GM10248 (cell line): ENCODE measurements around the gene PDCL2.

Experiments used
- CTCF ChIA-PET: fragments of 300-600 bp; sonication (Branson Sonifier 250); formaldehyde crosslinking; extraction: SDS; loops from one replicate; lab custom pipeline; 2021; ENCODE audit warnings: antibody characterized with exemption; lab: Yijun Ruan, JAX
- POLR2A ChIA-PET: fragments of 350-650 bp; sonication (Branson Sonifier 250); formaldehyde crosslinking; extraction: SDS; loops from one replicate; lab custom pipeline; 2020; ENCODE audit warnings: antibody characterized with exemption; lab: Yijun Ruan, JAX
- DNase-seq: peaks from one replicate; pipeline ENCODE4 v3.0.0; 2012; ENCODE audit errors: extremely low spot score
- TF ChIP-seq, protein P1 (sequence below): IDR thresholded peaks from 2 replicates; pipeline ENCODE4 v1.5.1; 2012; ENCODE audit warnings: mild to moderate bottlenecking, low read depth; ENCODE audit errors: extremely low read depth, missing control alignments, control extremely low read depth

Gene PDCL2

DNA sequence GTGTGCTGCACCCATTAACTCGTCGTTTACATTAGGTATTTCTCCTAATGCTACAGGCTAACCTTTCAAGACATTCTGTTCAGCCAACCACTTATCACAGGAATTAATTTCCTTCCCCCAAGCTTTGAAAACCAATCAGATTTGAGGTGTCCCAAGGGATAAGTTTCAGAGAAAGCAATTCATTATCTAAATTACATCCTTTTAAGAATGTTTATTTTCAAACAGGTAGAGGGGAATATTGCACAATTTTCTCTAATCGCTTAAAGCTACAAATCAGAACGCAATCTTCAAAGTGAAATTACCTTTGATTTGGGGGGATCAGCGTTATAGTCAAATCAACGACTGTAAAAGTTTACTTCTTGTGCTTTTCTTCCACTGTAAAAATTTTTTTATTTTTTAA is 46.9 kb downstream of the PDCL2 start:
- TF ChIP-seq, protein P1, sequence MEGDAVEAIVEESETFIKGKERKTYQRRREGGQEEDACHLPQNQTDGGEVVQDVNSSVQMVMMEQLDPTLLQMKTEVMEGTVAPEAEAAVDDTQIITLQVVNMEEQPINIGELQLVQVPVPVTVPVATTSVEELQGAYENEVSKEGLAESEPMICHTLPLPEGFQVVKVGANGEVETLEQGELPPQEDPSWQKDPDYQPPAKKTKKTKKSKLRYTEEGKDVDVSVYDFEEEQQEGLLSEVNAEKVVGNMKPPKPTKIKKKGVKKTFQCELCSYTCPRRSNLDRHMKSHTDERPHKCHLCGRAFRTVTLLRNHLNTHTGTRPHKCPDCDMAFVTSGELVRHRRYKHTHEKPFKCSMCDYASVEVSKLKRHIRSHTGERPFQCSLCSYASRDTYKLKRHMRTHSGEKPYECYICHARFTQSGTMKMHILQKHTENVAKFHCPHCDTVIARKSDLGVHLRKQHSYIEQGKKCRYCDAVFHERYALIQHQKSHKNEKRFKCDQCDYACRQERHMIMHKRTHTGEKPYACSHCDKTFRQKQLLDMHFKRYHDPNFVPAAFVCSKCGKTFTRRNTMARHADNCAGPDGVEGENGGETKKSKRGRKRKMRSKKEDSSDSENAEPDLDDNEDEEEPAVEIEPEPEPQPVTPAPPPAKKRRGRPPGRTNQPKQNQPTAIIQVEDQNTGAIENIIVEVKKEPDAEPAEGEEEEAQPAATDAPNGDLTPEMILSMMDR, result no peak
- CTCF ChIA-PET, result interaction anchor here (0.6 to 2.0 kb wide), 8 partner anchors 10 to 199 kb away, joined by 3 to 15 read pairs (median 4); partner anchors contain the start of gene SRD5A3
- DNase-seq, result no peak
- POLR2A ChIA-PET, result no interaction called here

DNA sequence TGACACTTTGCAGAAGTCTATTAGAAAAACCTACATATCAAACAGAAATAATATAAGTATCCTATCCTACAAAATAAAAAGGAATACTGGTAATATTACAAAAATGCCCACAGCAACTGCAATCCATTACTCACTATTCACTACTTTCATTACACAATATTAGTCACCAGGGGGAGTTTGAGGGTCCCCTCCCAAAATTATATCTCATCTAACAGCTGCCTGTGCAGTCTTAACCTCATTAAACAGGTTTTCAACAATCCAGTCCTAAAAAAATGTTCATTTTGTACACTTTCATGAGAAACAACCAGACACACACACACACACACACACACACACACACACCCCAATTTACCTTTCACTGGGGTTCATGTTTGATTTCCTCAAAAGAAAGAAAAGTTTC is 48.2 kb downstream of the PDCL2 start:
- CTCF ChIA-PET, result interaction anchor here (0.9 to 1.1 kb wide), 2 partner anchors 10 to 65 kb away, joined by 3 to 4 read pairs; no protein-coding TSS in a partner anchor
- TF ChIP-seq, protein P1, result no peak
- no peak for DNase-seq
- POLR2A ChIA-PET, result interaction anchor here (0.5 kb wide), 1 partner anchor 891 kb away, joined by 3 read pairs; the partner anchor contains the start of gene PPAT

- DNase-seq, result no peak
- CTCF ChIA-PET, result no interaction called here
- TF ChIP-seq, protein P1, result no peak
- POLR2A ChIA-PET, result no interaction called here
Observed at GRCh38 chr4:55540271-55540670, 51.8 kb downstream of the PDCL2 start.

- POLR2A ChIA-PET, result no interaction called here
- DNase-seq, result no peak
- CTCF ChIA-PET, result no interaction called here
- TF ChIP-seq, protein P1, result no peak
Observed at GRCh38 chr4:55539658-55540057, 52.4 kb downstream of the PDCL2 start.

DNA sequence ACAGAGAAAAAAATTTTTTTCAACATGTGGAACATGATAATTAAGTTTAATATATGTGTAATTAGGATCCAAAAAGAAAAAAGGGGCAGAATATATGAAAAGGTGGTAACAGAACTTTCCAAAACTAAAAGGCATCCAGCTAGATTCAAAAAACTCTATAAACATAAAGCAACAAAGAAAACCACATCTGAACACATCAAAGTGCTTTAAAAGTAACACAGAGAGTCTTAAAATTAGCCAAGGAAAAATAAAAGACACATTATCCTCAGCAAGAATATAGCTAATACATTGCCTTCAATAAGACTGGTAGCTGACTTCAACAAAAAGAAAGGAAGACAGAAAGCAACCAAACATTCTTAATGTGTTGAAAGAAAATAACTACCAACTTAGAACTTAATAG is 53.5 kb downstream of the PDCL2 start:
- DNase-seq, result no peak
- ChIA-PET POLR2A (no interaction called here), CTCF (interaction anchor here (1.2 kb wide), 1 partner anchor 20 kb away, joined by 4 read pairs; no protein-coding TSS in a partner anchor)

DNA sequence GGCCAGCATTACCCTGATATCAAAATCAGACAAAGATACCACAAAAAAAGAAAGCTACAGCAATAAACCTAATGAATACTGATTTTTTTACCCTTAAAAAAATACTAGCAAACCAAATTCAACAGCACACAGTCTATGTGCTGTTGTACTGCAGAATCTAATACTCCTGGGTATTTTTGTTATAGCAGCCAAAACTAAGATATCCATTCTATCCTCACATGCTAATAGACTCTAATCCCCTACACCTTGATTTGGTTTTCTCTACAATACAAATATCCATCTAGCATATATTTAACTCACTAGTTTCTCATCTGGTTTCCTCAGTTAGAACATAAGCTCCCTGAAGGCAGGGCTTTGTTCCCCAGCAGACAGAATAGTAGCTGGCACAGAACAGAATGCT is 57.7 kb downstream of the PDCL2 start:
- ChIA-PET POLR2A (no interaction called here), CTCF (interaction anchor here (1.2 to 3.1 kb wide), 3 partner anchors 9 to 38 kb away, joined by 3 to 15 read pairs (median 4); no protein-coding TSS in a partner anchor)
- TF ChIP-seq, protein P1, result no peak
- DNase-seq, result no peak

More for the DNA sequence above, 53.5 kb downstream of the PDCL2 start:
- TF ChIP-seq, protein P1, result no peak
